A549 (cell line): Measurements from ENCODE around the gene MYO1E. TPM values are rescaled to one million over a fixed set of nuclear protein-coding genes. Genes with fewer than 3 reads are reported as not detected.

Source experiments
- ATAC-seq, 2 experiments: fragments of 200-7000 bp in 1 of 2; fragments of >200 bp in 1 of 2; cut with Nextera tagmentation in 1 of 2; cut with Tn5 transposase in 1 of 2; 3 replicates each; pipeline versions ENCODE4 v1.8.0 to v1.9.1; 2018 to 2020; ENCODE audit warnings: mild to moderate bottlenecking in 1 of 2, moderate library complexity in 1 of 2
- CTCF ChIA-PET: fragments of 300-600 bp; sonication (Branson Sonifier 250); formaldehyde crosslinking; extraction: SDS; loops from one replicate; lab custom pipeline; 2021; ENCODE audit warnings: antibody characterized with exemption, inconsistent platforms; lab: Yijun Ruan, JAX
- POLR2A ChIA-PET: fragments of 350-600 bp; formaldehyde crosslinking; extraction: SDS; loops from one replicate; lab custom pipeline; 2021; ENCODE audit warnings: antibody characterized with exemption, inconsistent platforms; lab: Yijun Ruan, JAX
- DNase-seq, 2 experiments: peaks; one replicate each; pipeline versions ENCODE4 v3.0.0 to v3.0.0-alpha.2; 2011 to 2016; ENCODE audit warnings: low read depth in 1 of 2, low spot score in 1 of 2
- FAIRE-seq: peaks from 2 replicates; lab custom pipeline; 2011; peaks lifted over from hg19 to GRCh38; lab: Jason Lieb, UNC
- H3K27ac ChIP-seq, 2 experiments: fragments of >200 bp; sonication (Bioruptor Twin); formaldehyde crosslinking; 3 replicates each; pipeline ENCODE4 v1.5.1; 2016 to 2017
- H3K4me1 ChIP-seq: fragments of >200 bp; sonication (Bioruptor Twin); formaldehyde crosslinking; 3 replicates; pipeline ENCODE4 v1.6.1; 2016
- H3K4me2 ChIP-seq: fragments of >200 bp; sonication (Bioruptor Twin); formaldehyde crosslinking; 3 replicates; pipeline ENCODE4 v1.6.1; 2016
- H3K4me3 ChIP-seq: fragments of >200 bp; sonication (Bioruptor Twin); formaldehyde crosslinking; 3 replicates; pipeline ENCODE4 v1.5.1; 2016
- H3K9me3 ChIP-seq: fragments of >200 bp; sonication (Bioruptor Twin); formaldehyde crosslinking; 3 replicates; pipeline ENCODE4 v1.6.1; 2016
- ATOH8 ChIP-seq: fragments of 250-450 bp; sonication (Bioruptor Pico); IDR thresholded peaks from 2 replicates; pipeline ENCODE4 v1.5.0; 2020; ENCODE audit warnings: low read depth, mild to moderate bottlenecking, moderate library complexity
- BCL3 ChIP-seq: fragments of >200 bp; sonication (Bioruptor Twin); formaldehyde crosslinking; IDR thresholded peaks from 3 replicates; pipeline ENCODE4 v1.6.1; 2016
- BHLHE40 ChIP-seq: IDR thresholded peaks from 2 replicates; pipeline ENCODE4 v1.6.1; 2012; ENCODE audit warnings: low read depth, low read length, inconsistent platforms
- CBX2 ChIP-seq: fragments of 200-600 bp; sonication (generic); IDR thresholded peaks from 2 replicates; pipeline ENCODE4 v1.6.1; 2016; ENCODE audit warnings: low read depth, mild to moderate bottlenecking, borderline replicate concordance
- CHD2 ChIP-seq: fragments of 150-350 bp; IDR thresholded peaks from 2 replicates; pipeline ENCODE4 v1.6.1; 2014; ENCODE audit warnings: low read length; ENCODE audit not compliant: partially characterized antibody
- CTCF ChIP-seq: fragments of >200 bp; sonication (Bioruptor Twin); formaldehyde crosslinking; IDR thresholded peaks from 3 replicates; pipeline ENCODE4 v1.5.1; 2016
- E2F6 ChIP-seq: IDR thresholded peaks from 2 replicates; pipeline ENCODE4 v1.6.1; 2012; ENCODE audit warnings: low read depth, borderline replicate concordance
- EHF ChIP-seq: fragments of 250-450 bp; sonication (Bioruptor Pico); IDR thresholded peaks from 2 replicates; pipeline ENCODE4 v1.5.0; 2020; ENCODE audit warnings: mild to moderate bottlenecking
- ESRRA ChIP-seq: fragments of 150-350 bp; IDR thresholded peaks from 2 replicates; pipeline ENCODE4 v1.6.1; 2014; ENCODE audit warnings: mild to moderate bottlenecking, low read length, borderline replicate concordance
- HES2 ChIP-seq: fragments of >200 bp; sonication (Bioruptor Twin); formaldehyde crosslinking; IDR thresholded peaks from 2 replicates; pipeline ENCODE4 v1.6.1; 2016
- HEYL ChIP-seq: fragments of 250-450 bp; sonication (Bioruptor Pico); IDR thresholded peaks from 2 replicates; pipeline ENCODE4 v1.8.0; 2021; ENCODE audit warnings: mild to moderate bottlenecking, moderate library complexity
- HMGXB4 ChIP-seq: fragments of 250-450 bp; sonication (Bioruptor Pico); IDR thresholded peaks from 2 replicates; pipeline ENCODE4 v1.5.0; 2021; ENCODE audit warnings: mild to moderate bottlenecking, moderate library complexity, borderline replicate concordance
- HOXA7 ChIP-seq: fragments of 250-450 bp; sonication (Bioruptor Pico); IDR thresholded peaks from 2 replicates; pipeline ENCODE4 v1.5.0; 2020; ENCODE audit warnings: mild to moderate bottlenecking, moderate library complexity
- HOXB5 ChIP-seq: fragments of 250-450 bp; sonication (Bioruptor Pico); IDR thresholded peaks from 2 replicates; pipeline ENCODE4 v1.5.0; 2020; ENCODE audit warnings: mild to moderate bottlenecking, moderate library complexity
- JUNB ChIP-seq: fragments of >200 bp; sonication (Bioruptor Twin); formaldehyde crosslinking; IDR thresholded peaks from 2 replicates; pipeline ENCODE4 v1.6.1; 2016
- MAX ChIP-seq: IDR thresholded peaks from 2 replicates; pipeline ENCODE4 v1.6.1; 2012
- MYC ChIP-seq: IDR thresholded peaks from 2 replicates; pipeline ENCODE4 v1.6.1; 2012; ENCODE audit warnings: mild to moderate bottlenecking, inconsistent platforms, low read length, improper control_type of control experiment, borderline replicate concordance
- NFE2L2 ChIP-seq: fragments of 150-350 bp; conservative IDR thresholded peaks from 2 replicates; pipeline ENCODE4 v1.6.1; 2014; ENCODE audit warnings: low read length
- NPAS2 ChIP-seq: fragments of 250-450 bp; sonication (Bioruptor Pico); IDR thresholded peaks from 2 replicates; pipeline ENCODE4 v1.8.0; 2022; ENCODE audit warnings: mild to moderate bottlenecking, moderate library complexity, borderline replicate concordance
- NR3C1 ChIP-seq: fragments of >200 bp; sonication (Bioruptor Twin); formaldehyde crosslinking; IDR thresholded peaks from 3 replicates; pipeline ENCODE4 v1.6.1; 2017
- PBX3 ChIP-seq: IDR thresholded peaks from 2 replicates; pipeline ENCODE4 v1.6.1; 2012
- PHF8 ChIP-seq: fragments of 200-600 bp; sonication (generic); IDR thresholded peaks from 2 replicates; pipeline ENCODE4 v1.6.1; 2016; ENCODE audit warnings: low read depth, mild to moderate bottlenecking, antibody characterized with exemption, moderate library complexity, borderline replicate concordance
- POLR2AphosphoS2 ChIP-seq: conservative IDR thresholded peaks from 2 replicates; pipeline ENCODE4 v1.6.1; 2012; ENCODE audit warnings: low read length, improper control_type of control experiment, inconsistent platforms
- RAD21 ChIP-seq, 2 experiments: fragments of >200 bp in 1 of 2; sonication (Bioruptor Twin) in 1 of 2; formaldehyde crosslinking in 1 of 2; IDR thresholded peaks in 1 of 2; conservative IDR thresholded peaks in 1 of 2; 2 replicates in 1 of 2; 3 replicates in 1 of 2; pipeline ENCODE4 v1.6.1; 2012 to 2018; ENCODE audit warnings: inconsistent platforms in 1 of 2
- RARB ChIP-seq: fragments of 250-450 bp; sonication (Bioruptor Pico); IDR thresholded peaks from 2 replicates; pipeline ENCODE4 v1.8.0; 2021; ENCODE audit warnings: mild to moderate bottlenecking, moderate library complexity
- RFX5 ChIP-seq: fragments of 450-650 bp; IDR thresholded peaks from 2 replicates; pipeline ENCODE4 v1.7.1; 2014; ENCODE audit warnings: antibody characterized with exemption, mild to moderate bottlenecking, moderate library complexity
- RNF2 ChIP-seq: fragments of 200-600 bp; sonication (generic); IDR thresholded peaks from 2 replicates; pipeline ENCODE4 v1.6.1; 2016; ENCODE audit warnings: low read depth, mild to moderate bottlenecking, antibody characterized with exemption, moderate library complexity, borderline replicate concordance
- SREBF2 ChIP-seq: fragments of 450-650 bp; IDR thresholded peaks from 2 replicates; pipeline ENCODE4 v1.6.1; 2014; ENCODE audit warnings: mild to moderate bottlenecking, moderate library complexity
- ZFP36 ChIP-seq: fragments of 450-650 bp; IDR thresholded peaks from 2 replicates; pipeline ENCODE4 v1.6.1; 2014; ENCODE audit warnings: borderline replicate concordance; ENCODE audit not compliant: partially characterized antibody
- WGBS: methylation state at CpG from one replicate; pipeline ENCODE4 v1.1.6; 2017; ENCODE audit errors: missing lambda C conversion rate; 5-methylcytosine and 5-hydroxymethylcytosine counted together
- polyA plus RNA-seq, 4 experiments: library from polyadenylated mRNA; depleted of rRNA in 3 of 4; stranded (reverse); fragments of >200 nt; fragmentation: RNase III in 1 of 4; extraction: RNeasy Plus Mini Kit Qiagen cat#74134 plus additional on column Dnase treatment in 1 of 4; gene quantifications; 2 replicates in 3 of 4; 3 replicates in 1 of 4; pipeline ENCODE4 v1.2.3, GENCODE V29; 2011 to 2017

Gene MYO1E
- polyA plus RNA-seq, 2 of the 4 experiments (the other 2 are of a cell fraction) = 202 to 497 TPM

GRCh38 chr15:59312205-59312604, 60.5 kb downstream of the MYO1E start:
- Histone ChIP-seq H3K9me3 (no peaks in the 10 kb centered on the region), H3K4me2 (peak overlapping the region; percentile 62; the same call in 1 of the 3 replicates), H3K4me1 (peaks cover 90% of the 10 kb centered on the region), H3K4me3 (no peak overlapping the region), H3K27ac (peak overlapping the region; percentile 68 to 85; a peak in 4 of 6 replicates)
- TF ChIP-seq MYC (no peak), HMGXB4 (no peak), BHLHE40 (no peak), NPAS2 (no peak), PBX3 (no peak), ATOH8 (CRISPR knock-in tag) (no peak), RNF2 (no peak), JUNB (no peak), E2F6 (no peak), RARB (CRISPR knock-in tag) (no peak), HEYL (CRISPR knock-in tag) (no peak), MAX (no peak), CBX2 (no peak), HOXB5 (CRISPR knock-in tag) (no peak), PHF8 (no peak), ESRRA (no peak), POLR2AphosphoS2 (no peak), RFX5 (no peak), CHD2 (no peak)
- ChIA-PET CTCF (interaction anchor here (0.8 to 1.7 kb wide), 2 partner anchors 10 to 18 kb away, joined by 3 to 8 read pairs; no protein-coding TSS in a partner anchor), POLR2A (no interaction called here)
- FAIRE-seq (no peak), ATAC-seq (no peak), DNase-seq (no peak)
- whole genome bisulfite sequencing = 88% methylated on average over 7 of the region's 7 CpGs

GRCh38 chr15:59311195-59311594, 61.5 kb downstream of the MYO1E start:
- Histone ChIP-seq H3K4me3 (no peak overlapping the region), H3K4me2 (no peak overlapping the region), H3K27ac (peak overlapping the region; percentile 68 to 85; a peak in 3 of 6 replicates), H3K4me1 (peaks cover 90% of the 10 kb centered on the region), H3K9me3 (no peaks in the 10 kb centered on the region)
- WGBS = 97% methylated on average over 8 of the region's 8 CpGs
- no peak for DNase-seq
- FAIRE-seq = no peak
- TF ChIP-seq HOXB5 (CRISPR knock-in tag) = no peak
- TF ChIP-seq BHLHE40 = no peak
- no peak for TF ChIP-seq NR3C1
- TF ChIP-seq EHF = no peak
- TF ChIP-seq NFE2L2 = no peak
- no peak for TF ChIP-seq BCL3
- no peak for TF ChIP-seq HES2
- TF ChIP-seq RAD21 (conservative IDR thresholded peaks at IDR 0.05 in 1 of 2, IDR thresholded peaks at IDR 0.05 in 1 of 2) = no peak
- no peak for TF ChIP-seq ESRRA
- no peak for TF ChIP-seq SREBF2
- TF ChIP-seq ZFP36 = no peak
- no peak for TF ChIP-seq CTCF
- TF ChIP-seq HOXA7 = no peak
- POLR2A ChIA-PET = interaction anchor here (0.6 kb wide), 1 partner anchor 15 kb away, joined by 3 read pairs; no protein-coding TSS in a partner anchor
- no peak for ATAC-seq
- CTCF ChIA-PET = interaction anchor here (1.4 kb wide), 1 partner anchor 11 kb away, joined by 3 read pairs; no protein-coding TSS in a partner anchor
